ENCODE results near the gene MRRF. TPM values are rescaled to one million over a fixed set of nuclear protein-coding genes. Genes with fewer than 3 reads are reported as not detected.
A peak's percentile ranks its signal among the peaks of the same experiment; 100 is the strongest.
"Not testable (repeated sequence)": the region's sequence is repeated elsewhere in the genome, so short reads cannot be mapped to it uniquely, and the experiment has no call there.

MRRF gene
- total RNA-seq, 1 donor from 2014 or later, result 44.4 TPM

DNA sequence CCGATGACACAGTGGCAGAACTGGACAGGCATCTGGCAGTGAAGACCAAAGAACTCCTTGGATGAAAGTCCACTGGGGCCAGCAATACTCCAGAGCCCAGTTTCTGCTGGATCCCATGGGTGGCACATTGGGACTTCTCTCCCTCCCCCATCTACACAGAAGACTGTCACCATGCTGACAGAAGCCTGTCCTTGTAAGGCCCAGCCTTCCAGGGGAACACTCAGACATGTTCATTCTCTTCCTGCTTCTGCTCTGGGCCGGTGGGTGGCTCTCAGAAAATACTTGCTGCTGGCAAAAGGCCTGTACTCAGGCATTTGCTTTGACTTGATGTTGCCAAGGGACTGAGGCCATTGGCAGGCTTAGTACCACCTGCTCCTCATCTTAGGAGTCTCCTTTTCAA is 57.9 kb downstream of the MRRF start:
- Histone ChIP-seq H3K36me3 (no peaks in the 10 kb centered on the region), H3K4me1 (peaks cover 6% of the 10 kb centered on the region), H2AFZ (replicated peaks) (no peak overlapping the region), H3K9me3 (ENCODE audit: low read depth) (no peaks in the 10 kb centered on the region), H3F3A (ENCODE audit: low read depth) (peaks cover 6% of the 10 kb centered on the region), H3K9ac (no peak overlapping the region), H3K4me2 (no peak overlapping the region), H4K20me1 (ENCODE audit: low read depth) (no peaks in the 10 kb centered on the region), H3K27ac (no peak overlapping the region), H3K27me3 (no peaks in the 10 kb centered on the region), H3K4me3 (no peak overlapping the region), H3K79me2 (ENCODE audit: low read depth) (no peaks in the 10 kb centered on the region)
- H3K36me3 Mint-ChIP-seq, result peaks cover 6% of the 10 kb centered on the region
- DNase-seq (ENCODE audit: low spot score), result no peak
- no peak overlapping the region for H3K4me3 Mint-ChIP-seq
- TF ChIP-seq, protein P1, sequence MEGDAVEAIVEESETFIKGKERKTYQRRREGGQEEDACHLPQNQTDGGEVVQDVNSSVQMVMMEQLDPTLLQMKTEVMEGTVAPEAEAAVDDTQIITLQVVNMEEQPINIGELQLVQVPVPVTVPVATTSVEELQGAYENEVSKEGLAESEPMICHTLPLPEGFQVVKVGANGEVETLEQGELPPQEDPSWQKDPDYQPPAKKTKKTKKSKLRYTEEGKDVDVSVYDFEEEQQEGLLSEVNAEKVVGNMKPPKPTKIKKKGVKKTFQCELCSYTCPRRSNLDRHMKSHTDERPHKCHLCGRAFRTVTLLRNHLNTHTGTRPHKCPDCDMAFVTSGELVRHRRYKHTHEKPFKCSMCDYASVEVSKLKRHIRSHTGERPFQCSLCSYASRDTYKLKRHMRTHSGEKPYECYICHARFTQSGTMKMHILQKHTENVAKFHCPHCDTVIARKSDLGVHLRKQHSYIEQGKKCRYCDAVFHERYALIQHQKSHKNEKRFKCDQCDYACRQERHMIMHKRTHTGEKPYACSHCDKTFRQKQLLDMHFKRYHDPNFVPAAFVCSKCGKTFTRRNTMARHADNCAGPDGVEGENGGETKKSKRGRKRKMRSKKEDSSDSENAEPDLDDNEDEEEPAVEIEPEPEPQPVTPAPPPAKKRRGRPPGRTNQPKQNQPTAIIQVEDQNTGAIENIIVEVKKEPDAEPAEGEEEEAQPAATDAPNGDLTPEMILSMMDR (IDR thresholded peaks at IDR 0.05), result no peak
- TF ChIP-seq EZH2phosphoT487 (IDR thresholded peaks at IDR 0.05), result no peak
- TF ChIP-seq EZH2 (IDR thresholded peaks at IDR 0.05), result no peak
- no peaks in the 10 kb centered on the region for H3K9me3 Mint-ChIP-seq
- peaks cover 2% of the 10 kb centered on the region for H3K27me3 Mint-ChIP-seq (ENCODE audit: insufficient read depth, low read depth)
- H3K4me1 Mint-ChIP-seq, result peaks cover 11% of the 10 kb centered on the region
- H3K27ac Mint-ChIP-seq, result no peak overlapping the region

DNA sequence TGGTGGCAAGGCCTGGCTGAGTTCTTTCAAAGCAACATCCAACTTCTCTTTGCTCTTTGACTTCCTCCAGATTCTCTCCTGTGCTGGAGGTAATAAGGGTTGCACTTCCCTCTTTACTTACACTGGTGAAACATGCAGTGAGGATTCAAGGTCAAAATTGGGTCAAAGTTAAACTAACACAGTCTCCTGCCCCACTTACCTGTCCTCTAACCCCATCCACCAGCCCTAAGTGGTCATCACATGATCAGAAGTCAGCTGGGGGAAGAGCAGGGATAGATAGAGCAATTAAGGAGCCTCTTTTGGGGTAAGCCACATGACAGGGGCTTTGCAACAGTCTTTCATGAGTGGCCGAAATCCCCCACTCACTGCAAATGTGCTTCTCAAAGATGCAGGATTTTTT is 60.0 kb downstream of the MRRF start:
- DNase-seq (ENCODE audit: low spot score); H3K27me3 Mint-ChIP-seq (ENCODE audit: insufficient read depth, low read depth); H3K79me2 ChIP-seq (ENCODE audit: low read depth); H3K27ac ChIP-seq; H2AFZ ChIP-seq (replicated peaks); H4K20me1 ChIP-seq (ENCODE audit: low read depth); H3K4me3 ChIP-seq; H3K27me3 ChIP-seq; H3K9ac ChIP-seq; H3K4me3 Mint-ChIP-seq; H3F3A ChIP-seq (ENCODE audit: low read depth); H3K36me3 ChIP-seq; H3K4me2 ChIP-seq; H3K4me1 ChIP-seq; H3K9me3 ChIP-seq (ENCODE audit: low read depth); H3K9me3 Mint-ChIP-seq; H3K36me3 Mint-ChIP-seq: not testable (repeated sequence)
- Mint-ChIP-seq H3K27ac (peak overlapping the region; percentile 42), H3K4me1 (peaks cover 15% of the 10 kb centered on the region)

DNA sequence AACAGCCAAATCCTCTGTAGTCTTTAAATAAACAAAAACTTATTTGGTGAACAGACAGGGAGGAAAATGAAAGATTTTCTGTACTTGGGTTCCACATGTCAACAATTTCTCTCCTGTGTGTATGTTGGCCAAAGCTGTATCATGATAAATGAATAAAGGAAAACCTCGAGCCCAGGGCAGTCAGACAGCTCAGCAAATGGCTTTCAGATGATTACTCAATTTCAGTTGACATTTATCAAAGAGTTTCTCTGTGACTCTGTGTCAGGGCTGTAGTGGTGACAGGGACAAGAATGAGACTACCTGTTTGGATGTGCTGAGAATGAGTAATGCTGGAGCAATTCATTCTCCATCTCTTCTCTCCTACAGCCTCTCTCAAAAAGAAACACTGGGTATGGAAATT is 60.4 kb downstream of the MRRF start:
- H3F3A ChIP-seq (ENCODE audit: low read depth), result peaks cover 6% of the 10 kb centered on the region
- peaks cover 15% of the 10 kb centered on the region for H3K4me1 Mint-ChIP-seq
- H3K4me2 ChIP-seq, result no peak overlapping the region
- H3K27ac ChIP-seq, result no peak overlapping the region
- H3K9me3 Mint-ChIP-seq, result no peaks in the 10 kb centered on the region
- H3K9me3 ChIP-seq (ENCODE audit: low read depth), result no peaks in the 10 kb centered on the region
- no peak for DNase-seq (ENCODE audit: low spot score)
- H3K27me3 Mint-ChIP-seq (ENCODE audit: insufficient read depth, low read depth), result peaks cover 2% of the 10 kb centered on the region
- no peaks in the 10 kb centered on the region for H3K36me3 ChIP-seq
- no peak overlapping the region for H3K4me3 ChIP-seq
- peaks cover 9% of the 10 kb centered on the region for H4K20me1 ChIP-seq (ENCODE audit: low read depth)
- H3K79me2 ChIP-seq (ENCODE audit: low read depth), result no peaks in the 10 kb centered on the region
- no peaks in the 10 kb centered on the region for H3K27me3 ChIP-seq
- H3K4me3 Mint-ChIP-seq, result no peak overlapping the region
- H3K36me3 Mint-ChIP-seq, result peaks cover 6% of the 10 kb centered on the region
- H3K4me1 ChIP-seq, result peaks cover 12% of the 10 kb centered on the region
- H2AFZ ChIP-seq (replicated peaks), result no peak overlapping the region
- H3K27ac Mint-ChIP-seq, result no peak overlapping the region
- no peak overlapping the region for H3K9ac ChIP-seq
- TF ChIP-seq EZH2 (IDR thresholded peaks at IDR 0.05), result no peak
- no peak for TF ChIP-seq EZH2phosphoT487 (IDR thresholded peaks at IDR 0.05)
- TF ChIP-seq, protein P1 (IDR thresholded peaks at IDR 0.05), result no peak

DNA sequence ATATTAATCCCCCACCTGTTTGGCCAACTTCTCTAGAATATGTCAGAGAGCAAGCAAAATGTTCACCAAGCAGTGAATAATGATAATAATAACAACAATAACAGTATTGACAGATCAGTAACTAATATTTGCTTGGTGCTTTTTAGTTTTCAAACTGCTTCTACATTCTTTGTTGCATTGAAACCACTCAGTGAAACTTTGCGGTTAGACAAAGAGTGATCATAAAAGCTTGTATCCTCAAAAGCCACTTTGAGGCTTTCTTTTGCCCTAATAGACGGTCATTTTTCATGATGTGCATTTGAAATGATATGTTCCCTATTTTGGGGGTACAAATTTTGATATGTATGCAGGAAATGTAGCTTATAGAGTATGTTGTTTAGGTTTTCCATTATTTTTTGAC is 62.5 kb downstream of the MRRF start:
- Mint-ChIP-seq H3K4me1 (peaks cover 13% of the 10 kb centered on the region), H3K27me3 (ENCODE audit: insufficient read depth, low read depth) (peaks cover 2% of the 10 kb centered on the region), H3K4me3 (no peak overlapping the region), H3K27ac (no peak overlapping the region), H3K9me3 (no peaks in the 10 kb centered on the region), H3K36me3 (peaks cover 6% of the 10 kb centered on the region)
- Histone ChIP-seq H2AFZ (replicated peaks) (no peak overlapping the region), H3K4me1 (peaks cover 17% of the 10 kb centered on the region), H4K20me1 (ENCODE audit: low read depth) (peaks cover 14% of the 10 kb centered on the region), H3K4me2 (no peak overlapping the region), H3K36me3 (no peaks in the 10 kb centered on the region), H3K27me3 (no peaks in the 10 kb centered on the region), H3K9ac (no peak overlapping the region), H3K4me3 (no peak overlapping the region), H3K27ac (no peak overlapping the region), H3K9me3 (ENCODE audit: low read depth) (no peaks in the 10 kb centered on the region), H3K79me2 (ENCODE audit: low read depth) (no peaks in the 10 kb centered on the region), H3F3A (ENCODE audit: low read depth) (peaks cover 6% of the 10 kb centered on the region)
- TF ChIP-seq EZH2 (IDR thresholded peaks at IDR 0.05), result no peak
- TF ChIP-seq EZH2phosphoT487 (IDR thresholded peaks at IDR 0.05), result no peak
- no peak for DNase-seq (ENCODE audit: low spot score)
